ENCODE measurements around the gene SOX8. TPM values are rescaled to one million over a fixed set of nuclear protein-coding genes. Genes with fewer than 3 reads are reported as not detected.

SOX8 gene
- total and polyA plus RNA-seq, 10 of the 15 experiments (the other 5 are each of a cell fraction or from before 2014, with no cell fraction given): not detected

DNA sequence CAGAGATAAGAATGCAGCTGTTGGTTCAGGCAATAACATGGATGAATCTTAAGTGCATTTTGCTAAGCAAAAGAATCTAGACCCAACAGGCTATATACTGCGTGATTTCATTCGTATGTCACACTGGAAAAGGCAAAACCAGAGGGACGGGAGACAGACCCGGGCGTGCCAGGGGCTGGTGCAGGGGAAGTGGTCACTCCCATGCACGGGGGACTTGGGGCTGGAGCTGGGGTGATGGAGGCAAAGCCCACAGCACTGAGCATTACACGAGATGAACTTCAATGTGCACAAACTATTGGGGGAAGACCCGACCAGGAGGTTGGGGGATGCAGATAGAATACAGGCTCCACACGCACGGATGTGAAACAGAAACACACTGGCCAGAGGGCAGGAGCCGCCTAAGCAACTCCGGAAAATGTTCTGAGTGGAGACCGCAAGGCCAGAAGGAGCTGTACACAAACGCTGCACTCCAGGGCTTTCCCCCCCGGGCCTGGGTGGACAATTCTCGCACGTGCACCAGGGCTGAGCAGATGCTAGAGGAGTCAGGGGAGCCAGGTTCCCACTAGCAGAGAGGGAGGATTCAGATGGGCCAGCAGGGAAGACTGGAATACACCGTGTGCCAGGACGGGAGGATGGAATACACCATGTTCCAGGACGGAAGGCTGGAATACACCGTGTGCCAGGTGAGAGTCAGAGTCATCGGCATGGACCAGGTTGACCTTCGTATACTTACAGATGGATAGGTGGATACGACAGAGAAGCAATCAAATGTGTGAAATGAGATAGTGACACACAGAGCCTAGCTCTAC is 22.1 kb upstream of the SOX8 start:
- DNase-seq (ENCODE audit: low read depth, low spot score) (no peak), ATAC-seq (no peak), FAIRE-seq (no peak)
- Histone ChIP-seq H3K27me3 (replicated peaks in 1 of 2; ENCODE audit: control insufficient read depth in 2 of 2, insufficient read depth in 2 of 2, low read length in 1 of 2) (no peaks in the 10 kb centered on the region), H3K36me3 (ENCODE audit: control insufficient read depth in 2 of 2, insufficient read depth in 2 of 2, low read length in 1 of 2) (no peaks in the 10 kb centered on the region), H3K9me3 (replicated peaks; ENCODE audit: control insufficient read depth, insufficient read depth, low read length) (no peaks in the 10 kb centered on the region; the same call in 2 of the 3 replicates), H3K4me3 (no peak overlapping the region), H3K9ac (ENCODE audit: control insufficient read depth, insufficient read depth, low read length) (no peak overlapping the region), H3K4me1 (ENCODE audit: control insufficient read depth, insufficient read depth, low read length) (no peaks in the 10 kb centered on the region), H2AFZ (ENCODE audit: control insufficient read depth, low read depth, low read length) (no peak overlapping the region), H3K27ac (ENCODE audit: control insufficient read depth, insufficient read depth) (no peak overlapping the region), H4K20me1 (ENCODE audit: control insufficient read depth, insufficient read depth) (no peaks in the 10 kb centered on the region), H3K4me2 (ENCODE audit: control insufficient read depth, insufficient read depth) (no peak overlapping the region), H3K79me2 (ENCODE audit: control insufficient read depth, insufficient read depth, low read length) (no peaks in the 10 kb centered on the region)
- intact Hi-C loops (cut with micrococcal nuclease; ENCODE audit: unreplicated experiment) (no loop called here), in situ Hi-C loops (cut with MboI) (no loop called here)
- no TSS peak for BruUV-seq (replicated peaks)
- POLR2A ChIA-PET: no interaction called here
- WGBS (ENCODE audit: insufficient coverage, insufficient replicate concordance, low lambda C conversion rate, missing lambda C conversion rate): 62% methylated on average over 24 of the region's 24 CpGs
- RAD21 ChIA-PET (ENCODE audit: unreplicated experiment): no interaction called here
- SMC1A ChIA-PET (ENCODE audit: uncharacterized antibody, unreplicated experiment): no interaction called here
- CTCF ChIA-PET: interaction anchor here (0.6 kb wide), 1 partner anchor 90 kb away, joined by 3 read pairs; no protein-coding TSS in a partner anchor
- TF ChIP-seq CBX3 (IDR thresholded peaks at IDR 0.05; ENCODE audit: borderline replicate concordance, low read depth) (no peak), SMAD1 (IDR thresholded peaks at IDR 0.05; ENCODE audit: low read depth, partially characterized antibody) (no peak), IRF4 (IDR thresholded peaks at IDR 0.05; ENCODE audit: low read depth, low read length) (no peak), CHD1 (IDR thresholded peaks at IDR 0.05; ENCODE audit: low read depth, low read length) (no peak), TCF12 (IDR thresholded peaks at IDR 0.05; ENCODE audit: low read depth, low read length) (no peak), BACH1 (IDR thresholded peaks at IDR 0.05; ENCODE audit: borderline replicate concordance) (no peak), NBN (IDR thresholded peaks at IDR 0.05) (no peak)
- TF ChIP-seq, protein P1, sequence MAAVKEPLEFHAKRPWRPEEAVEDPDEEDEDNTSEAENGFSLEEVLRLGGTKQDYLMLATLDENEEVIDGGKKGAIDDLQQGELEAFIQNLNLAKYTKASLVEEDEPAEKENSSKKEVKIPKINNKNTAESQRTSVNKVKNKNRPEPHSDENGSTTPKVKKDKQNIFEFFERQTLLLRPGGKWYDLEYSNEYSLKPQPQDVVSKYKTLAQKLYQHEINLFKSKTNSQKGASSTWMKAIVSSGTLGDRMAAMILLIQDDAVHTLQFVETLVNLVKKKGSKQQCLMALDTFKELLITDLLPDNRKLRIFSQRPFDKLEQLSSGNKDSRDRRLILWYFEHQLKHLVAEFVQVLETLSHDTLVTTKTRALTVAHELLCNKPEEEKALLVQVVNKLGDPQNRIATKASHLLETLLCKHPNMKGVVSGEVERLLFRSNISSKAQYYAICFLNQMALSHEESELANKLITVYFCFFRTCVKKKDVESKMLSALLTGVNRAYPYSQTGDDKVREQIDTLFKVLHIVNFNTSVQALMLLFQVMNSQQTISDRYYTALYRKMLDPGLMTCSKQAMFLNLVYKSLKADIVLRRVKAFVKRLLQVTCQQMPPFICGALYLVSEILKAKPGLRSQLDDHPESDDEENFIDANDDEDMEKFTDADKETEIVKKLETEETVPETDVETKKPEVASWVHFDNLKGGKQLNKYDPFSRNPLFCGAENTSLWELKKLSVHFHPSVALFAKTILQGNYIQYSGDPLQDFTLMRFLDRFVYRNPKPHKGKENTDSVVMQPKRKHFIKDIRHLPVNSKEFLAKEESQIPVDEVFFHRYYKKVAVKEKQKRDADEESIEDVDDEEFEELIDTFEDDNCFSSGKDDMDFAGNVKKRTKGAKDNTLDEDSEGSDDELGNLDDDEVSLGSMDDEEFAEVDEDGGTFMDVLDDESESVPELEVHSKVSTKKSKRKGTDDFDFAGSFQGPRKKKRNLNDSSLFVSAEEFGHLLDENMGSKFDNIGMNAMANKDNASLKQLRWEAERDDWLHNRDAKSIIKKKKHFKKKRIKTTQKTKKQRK (IDR thresholded peaks at IDR 0.05; ENCODE audit: low read depth, low read length): no peak
- TF ChIP-seq, protein P2, sequence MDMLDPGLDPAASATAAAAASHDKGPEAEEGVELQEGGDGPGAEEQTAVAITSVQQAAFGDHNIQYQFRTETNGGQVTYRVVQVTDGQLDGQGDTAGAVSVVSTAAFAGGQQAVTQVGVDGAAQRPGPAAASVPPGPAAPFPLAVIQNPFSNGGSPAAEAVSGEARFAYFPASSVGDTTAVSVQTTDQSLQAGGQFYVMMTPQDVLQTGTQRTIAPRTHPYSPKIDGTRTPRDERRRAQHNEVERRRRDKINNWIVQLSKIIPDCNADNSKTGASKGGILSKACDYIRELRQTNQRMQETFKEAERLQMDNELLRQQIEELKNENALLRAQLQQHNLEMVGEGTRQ (IDR thresholded peaks at IDR 0.05; ENCODE audit: borderline replicate concordance, low read depth, low read length): no peak
- TF ChIP-seq, protein P3, sequence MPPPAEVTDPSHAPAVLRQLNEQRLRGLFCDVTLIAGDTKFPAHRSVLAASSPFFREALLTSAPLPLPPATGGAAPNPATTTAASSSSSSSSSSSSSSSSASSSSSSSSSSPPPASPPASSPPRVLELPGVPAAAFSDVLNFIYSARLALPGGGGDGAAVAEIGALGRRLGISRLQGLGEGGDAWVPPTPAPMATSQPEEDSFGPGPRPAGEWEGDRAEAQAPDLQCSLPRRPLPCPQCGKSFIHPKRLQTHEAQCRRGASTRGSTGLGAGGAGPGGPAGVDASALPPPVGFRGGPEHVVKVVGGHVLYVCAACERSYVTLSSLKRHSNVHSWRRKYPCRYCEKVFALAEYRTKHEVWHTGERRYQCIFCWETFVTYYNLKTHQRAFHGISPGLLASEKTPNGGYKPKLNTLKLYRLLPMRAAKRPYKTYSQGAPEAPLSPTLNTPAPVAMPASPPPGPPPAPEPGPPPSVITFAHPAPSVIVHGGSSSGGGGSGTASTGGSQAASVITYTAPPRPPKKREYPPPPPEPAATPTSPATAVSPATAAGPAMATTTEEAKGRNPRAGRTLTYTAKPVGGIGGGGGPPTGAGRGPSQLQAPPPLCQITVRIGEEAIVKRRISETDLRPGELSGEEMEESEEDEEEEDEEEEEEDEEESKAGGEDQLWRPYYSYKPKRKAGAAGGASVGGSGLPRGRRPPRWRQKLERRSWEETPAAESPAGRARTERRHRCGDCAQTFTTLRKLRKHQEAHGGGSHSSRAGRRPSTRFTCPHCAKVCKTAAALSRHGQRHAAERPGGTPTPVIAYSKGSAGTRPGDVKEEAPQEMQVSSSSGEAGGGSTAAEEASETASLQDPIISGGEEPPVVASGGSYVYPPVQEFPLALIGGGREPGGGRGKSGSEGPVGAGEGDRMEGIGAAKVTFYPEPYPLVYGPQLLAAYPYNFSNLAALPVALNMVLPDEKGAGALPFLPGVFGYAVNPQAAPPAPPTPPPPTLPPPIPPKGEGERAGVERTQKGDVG (CRISPR knock-in tag; IDR thresholded peaks at IDR 0.05): no peak
- TF ChIP-seq, protein P4, sequence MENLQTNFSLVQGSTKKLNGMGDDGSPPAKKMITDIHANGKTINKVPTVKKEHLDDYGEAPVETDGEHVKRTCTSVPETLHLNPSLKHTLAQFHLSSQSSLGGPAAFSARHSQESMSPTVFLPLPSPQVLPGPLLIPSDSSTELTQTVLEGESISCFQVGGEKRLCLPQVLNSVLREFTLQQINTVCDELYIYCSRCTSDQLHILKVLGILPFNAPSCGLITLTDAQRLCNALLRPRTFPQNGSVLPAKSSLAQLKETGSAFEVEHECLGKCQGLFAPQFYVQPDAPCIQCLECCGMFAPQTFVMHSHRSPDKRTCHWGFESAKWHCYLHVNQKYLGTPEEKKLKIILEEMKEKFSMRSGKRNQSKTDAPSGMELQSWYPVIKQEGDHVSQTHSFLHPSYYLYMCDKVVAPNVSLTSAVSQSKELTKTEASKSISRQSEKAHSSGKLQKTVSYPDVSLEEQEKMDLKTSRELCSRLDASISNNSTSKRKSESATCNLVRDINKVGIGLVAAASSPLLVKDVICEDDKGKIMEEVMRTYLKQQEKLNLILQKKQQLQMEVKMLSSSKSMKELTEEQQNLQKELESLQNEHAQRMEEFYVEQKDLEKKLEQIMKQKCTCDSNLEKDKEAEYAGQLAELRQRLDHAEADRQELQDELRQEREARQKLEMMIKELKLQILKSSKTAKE (IDR thresholded peaks at IDR 0.05; ENCODE audit: low read depth, poor library complexity, severe bottlenecking): no peak
- TF ChIP-seq, protein P5, sequence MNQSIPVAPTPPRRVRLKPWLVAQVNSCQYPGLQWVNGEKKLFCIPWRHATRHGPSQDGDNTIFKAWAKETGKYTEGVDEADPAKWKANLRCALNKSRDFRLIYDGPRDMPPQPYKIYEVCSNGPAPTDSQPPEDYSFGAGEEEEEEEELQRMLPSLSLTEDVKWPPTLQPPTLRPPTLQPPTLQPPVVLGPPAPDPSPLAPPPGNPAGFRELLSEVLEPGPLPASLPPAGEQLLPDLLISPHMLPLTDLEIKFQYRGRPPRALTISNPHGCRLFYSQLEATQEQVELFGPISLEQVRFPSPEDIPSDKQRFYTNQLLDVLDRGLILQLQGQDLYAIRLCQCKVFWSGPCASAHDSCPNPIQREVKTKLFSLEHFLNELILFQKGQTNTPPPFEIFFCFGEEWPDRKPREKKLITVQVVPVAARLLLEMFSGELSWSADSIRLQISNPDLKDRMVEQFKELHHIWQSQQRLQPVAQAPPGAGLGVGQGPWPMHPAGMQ (IDR thresholded peaks at IDR 0.05; ENCODE audit: borderline replicate concordance): no peak

Measured in GM12878 (cell line).